HCT116 (cell line): ENCODE measurements around the gene HGFAC.

Experiments used
- EZH2 ChIP-seq: fragments of 200-600 bp; sonication (generic); IDR thresholded peaks from 2 replicates; pipeline ENCODE4 v1.6.1; 2017; ENCODE audit warnings: antibody characterized with exemption, mixed run types
- EZH2phosphoT487 ChIP-seq: fragments of 200-600 bp; IDR thresholded peaks from 2 replicates; pipeline ENCODE4 v1.6.1; 2018; ENCODE audit warnings: antibody characterized with exemption, borderline replicate concordance
- POLR2A ChIP-seq: IDR thresholded peaks from 2 replicates; pipeline ENCODE4 v1.7.0; 2011; ENCODE audit warnings: borderline replicate concordance; ENCODE audit not compliant: insufficient read depth, insufficient read length; ENCODE audit errors: extremely low read depth
- POLR2AphosphoS5 ChIP-seq: IDR thresholded peaks from 2 replicates; pipeline ENCODE4 v1.6.1; 2011; ENCODE audit warnings: mild to moderate bottlenecking, low read depth, low read length, moderate library complexity
- RAD21 ChIP-seq: IDR thresholded peaks from 2 replicates; pipeline ENCODE4 v1.6.1; 2012; ENCODE audit warnings: low read depth, mild to moderate bottlenecking
- SIN3A ChIP-seq: IDR thresholded peaks from 2 replicates; pipeline ENCODE4 v1.6.1; 2012; ENCODE audit warnings: low read depth
- SP1 ChIP-seq: IDR thresholded peaks from 2 replicates; pipeline ENCODE4 v1.6.1; 2012; ENCODE audit warnings: low read depth
- YY1 ChIP-seq: IDR thresholded peaks from 2 replicates; pipeline ENCODE4 v1.6.1; 2011; ENCODE audit warnings: low read length, low read depth, moderate library complexity, mild to moderate bottlenecking; ENCODE audit not compliant: insufficient replicate concordance; ENCODE audit errors: extremely low read depth
- ZFX ChIP-seq: fragments of 450-650 bp; IDR thresholded peaks from 2 replicates; pipeline ENCODE4 v1.6.1; 2017
- ZNF274 ChIP-seq: fragments of 200-500 bp; sonication (Bioruptor generic); IDR thresholded peaks from 2 replicates; pipeline ENCODE4 v1.6.1; 2014; ENCODE audit warnings: mild to moderate bottlenecking, low read depth, low read length, inconsistent platforms
- TF ChIP-seq, protein P1 (sequence below), 3 experiments: fragments of 200-600 bp in 1 of 3; sonication (generic) in 1 of 3; IDR thresholded peaks in 2 of 3; conservative IDR thresholded peaks in 1 of 3; 2 replicates each; pipeline ENCODE4 v1.5.1; 2012 to 2017; ENCODE audit warnings: low read depth in 2 of 3, low read length in 2 of 3, antibody characterized with exemption in 1 of 3, borderline replicate concordance in 1 of 3, control low read depth in 1 of 3, mild to moderate bottlenecking in 1 of 3, mixed read lengths in 1 of 3, mixed run types in 1 of 3, moderate library complexity in 1 of 3; ENCODE audit not compliant: insufficient read depth in 1 of 3
- TF ChIP-seq, protein P2 (sequence below): IDR thresholded peaks from 2 replicates; pipeline ENCODE4 v1.6.1; 2012
- TF ChIP-seq, protein P3 (sequence below): IDR thresholded peaks from 2 replicates; pipeline ENCODE4 v1.6.1; 2012; ENCODE audit warnings: low read depth
- TF ChIP-seq, protein P4 (sequence below): IDR thresholded peaks from 2 replicates; pipeline ENCODE4 v1.6.1; 2012

GRCh38 chr4:3452376-3452775 is 10.6 kb downstream of the HGFAC start:
- TF ChIP-seq, protein P1, sequence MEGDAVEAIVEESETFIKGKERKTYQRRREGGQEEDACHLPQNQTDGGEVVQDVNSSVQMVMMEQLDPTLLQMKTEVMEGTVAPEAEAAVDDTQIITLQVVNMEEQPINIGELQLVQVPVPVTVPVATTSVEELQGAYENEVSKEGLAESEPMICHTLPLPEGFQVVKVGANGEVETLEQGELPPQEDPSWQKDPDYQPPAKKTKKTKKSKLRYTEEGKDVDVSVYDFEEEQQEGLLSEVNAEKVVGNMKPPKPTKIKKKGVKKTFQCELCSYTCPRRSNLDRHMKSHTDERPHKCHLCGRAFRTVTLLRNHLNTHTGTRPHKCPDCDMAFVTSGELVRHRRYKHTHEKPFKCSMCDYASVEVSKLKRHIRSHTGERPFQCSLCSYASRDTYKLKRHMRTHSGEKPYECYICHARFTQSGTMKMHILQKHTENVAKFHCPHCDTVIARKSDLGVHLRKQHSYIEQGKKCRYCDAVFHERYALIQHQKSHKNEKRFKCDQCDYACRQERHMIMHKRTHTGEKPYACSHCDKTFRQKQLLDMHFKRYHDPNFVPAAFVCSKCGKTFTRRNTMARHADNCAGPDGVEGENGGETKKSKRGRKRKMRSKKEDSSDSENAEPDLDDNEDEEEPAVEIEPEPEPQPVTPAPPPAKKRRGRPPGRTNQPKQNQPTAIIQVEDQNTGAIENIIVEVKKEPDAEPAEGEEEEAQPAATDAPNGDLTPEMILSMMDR (IDR thresholded peaks at IDR 0.05 in 2 of 3, conservative IDR thresholded peaks at IDR 0.05 in 1 of 3; ENCODE audit: borderline replicate concordance in 1 of 3, insufficient read depth in 1 of 3, low read depth in 2 of 3, low read length in 2 of 3): peak; percentile 75 to 92 (median 79)
- TF ChIP-seq EZH2phosphoT487 (no peak), POLR2AphosphoS5 (no peak), POLR2A (no peak), EZH2 (no peak), YY1 (peak; percentile 89), SIN3A (no peak), SP1 (no peak), ZNF274 (no peak), ZFX (no peak), RAD21 (peak; percentile 43)
- TF ChIP-seq, protein P2, sequence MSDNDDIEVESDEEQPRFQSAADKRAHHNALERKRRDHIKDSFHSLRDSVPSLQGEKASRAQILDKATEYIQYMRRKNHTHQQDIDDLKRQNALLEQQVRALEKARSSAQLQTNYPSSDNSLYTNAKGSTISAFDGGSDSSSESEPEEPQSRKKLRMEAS: no peak
- TF ChIP-seq, protein P3, sequence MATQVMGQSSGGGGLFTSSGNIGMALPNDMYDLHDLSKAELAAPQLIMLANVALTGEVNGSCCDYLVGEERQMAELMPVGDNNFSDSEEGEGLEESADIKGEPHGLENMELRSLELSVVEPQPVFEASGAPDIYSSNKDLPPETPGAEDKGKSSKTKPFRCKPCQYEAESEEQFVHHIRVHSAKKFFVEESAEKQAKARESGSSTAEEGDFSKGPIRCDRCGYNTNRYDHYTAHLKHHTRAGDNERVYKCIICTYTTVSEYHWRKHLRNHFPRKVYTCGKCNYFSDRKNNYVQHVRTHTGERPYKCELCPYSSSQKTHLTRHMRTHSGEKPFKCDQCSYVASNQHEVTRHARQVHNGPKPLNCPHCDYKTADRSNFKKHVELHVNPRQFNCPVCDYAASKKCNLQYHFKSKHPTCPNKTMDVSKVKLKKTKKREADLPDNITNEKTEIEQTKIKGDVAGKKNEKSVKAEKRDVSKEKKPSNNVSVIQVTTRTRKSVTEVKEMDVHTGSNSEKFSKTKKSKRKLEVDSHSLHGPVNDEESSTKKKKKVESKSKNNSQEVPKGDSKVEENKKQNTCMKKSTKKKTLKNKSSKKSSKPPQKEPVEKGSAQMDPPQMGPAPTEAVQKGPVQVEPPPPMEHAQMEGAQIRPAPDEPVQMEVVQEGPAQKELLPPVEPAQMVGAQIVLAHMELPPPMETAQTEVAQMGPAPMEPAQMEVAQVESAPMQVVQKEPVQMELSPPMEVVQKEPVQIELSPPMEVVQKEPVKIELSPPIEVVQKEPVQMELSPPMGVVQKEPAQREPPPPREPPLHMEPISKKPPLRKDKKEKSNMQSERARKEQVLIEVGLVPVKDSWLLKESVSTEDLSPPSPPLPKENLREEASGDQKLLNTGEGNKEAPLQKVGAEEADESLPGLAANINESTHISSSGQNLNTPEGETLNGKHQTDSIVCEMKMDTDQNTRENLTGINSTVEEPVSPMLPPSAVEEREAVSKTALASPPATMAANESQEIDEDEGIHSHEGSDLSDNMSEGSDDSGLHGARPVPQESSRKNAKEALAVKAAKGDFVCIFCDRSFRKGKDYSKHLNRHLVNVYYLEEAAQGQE: no peak
- TF ChIP-seq, protein P4, sequence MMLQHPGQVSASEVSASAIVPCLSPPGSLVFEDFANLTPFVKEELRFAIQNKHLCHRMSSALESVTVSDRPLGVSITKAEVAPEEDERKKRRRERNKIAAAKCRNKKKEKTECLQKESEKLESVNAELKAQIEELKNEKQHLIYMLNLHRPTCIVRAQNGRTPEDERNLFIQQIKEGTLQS: no peak
